ENCODE data around the gene C2orf68.

The C2orf68 gene

GRCh38 chr2:85650456-85650855 is 38.6 kb upstream of the C2orf68 start:
- TF ChIP-seq POLR2AphosphoS5 (IDR thresholded peaks at IDR 0.05; ENCODE audit: low read depth, low read length) (no peak), TAF1 (IDR thresholded peaks at IDR 0.05; ENCODE audit: borderline replicate concordance, insufficient read depth, low read length) (no peak), SIN3A (IDR thresholded peaks at IDR 0.05; ENCODE audit: borderline replicate concordance, insufficient read depth, low read length) (no peak), FOXP2 (optimal IDR thresholded peaks at IDR 0.05; ENCODE audit: borderline replicate concordance, extremely low read depth, extremely low read length, insufficient read depth) (no peak)
- TF ChIP-seq, protein P1, sequence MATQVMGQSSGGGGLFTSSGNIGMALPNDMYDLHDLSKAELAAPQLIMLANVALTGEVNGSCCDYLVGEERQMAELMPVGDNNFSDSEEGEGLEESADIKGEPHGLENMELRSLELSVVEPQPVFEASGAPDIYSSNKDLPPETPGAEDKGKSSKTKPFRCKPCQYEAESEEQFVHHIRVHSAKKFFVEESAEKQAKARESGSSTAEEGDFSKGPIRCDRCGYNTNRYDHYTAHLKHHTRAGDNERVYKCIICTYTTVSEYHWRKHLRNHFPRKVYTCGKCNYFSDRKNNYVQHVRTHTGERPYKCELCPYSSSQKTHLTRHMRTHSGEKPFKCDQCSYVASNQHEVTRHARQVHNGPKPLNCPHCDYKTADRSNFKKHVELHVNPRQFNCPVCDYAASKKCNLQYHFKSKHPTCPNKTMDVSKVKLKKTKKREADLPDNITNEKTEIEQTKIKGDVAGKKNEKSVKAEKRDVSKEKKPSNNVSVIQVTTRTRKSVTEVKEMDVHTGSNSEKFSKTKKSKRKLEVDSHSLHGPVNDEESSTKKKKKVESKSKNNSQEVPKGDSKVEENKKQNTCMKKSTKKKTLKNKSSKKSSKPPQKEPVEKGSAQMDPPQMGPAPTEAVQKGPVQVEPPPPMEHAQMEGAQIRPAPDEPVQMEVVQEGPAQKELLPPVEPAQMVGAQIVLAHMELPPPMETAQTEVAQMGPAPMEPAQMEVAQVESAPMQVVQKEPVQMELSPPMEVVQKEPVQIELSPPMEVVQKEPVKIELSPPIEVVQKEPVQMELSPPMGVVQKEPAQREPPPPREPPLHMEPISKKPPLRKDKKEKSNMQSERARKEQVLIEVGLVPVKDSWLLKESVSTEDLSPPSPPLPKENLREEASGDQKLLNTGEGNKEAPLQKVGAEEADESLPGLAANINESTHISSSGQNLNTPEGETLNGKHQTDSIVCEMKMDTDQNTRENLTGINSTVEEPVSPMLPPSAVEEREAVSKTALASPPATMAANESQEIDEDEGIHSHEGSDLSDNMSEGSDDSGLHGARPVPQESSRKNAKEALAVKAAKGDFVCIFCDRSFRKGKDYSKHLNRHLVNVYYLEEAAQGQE (IDR thresholded peaks at IDR 0.05; ENCODE audit: insufficient read depth in 1 of 2, low read depth in 2 of 2, low read length in 2 of 2) = no peak

DNA sequence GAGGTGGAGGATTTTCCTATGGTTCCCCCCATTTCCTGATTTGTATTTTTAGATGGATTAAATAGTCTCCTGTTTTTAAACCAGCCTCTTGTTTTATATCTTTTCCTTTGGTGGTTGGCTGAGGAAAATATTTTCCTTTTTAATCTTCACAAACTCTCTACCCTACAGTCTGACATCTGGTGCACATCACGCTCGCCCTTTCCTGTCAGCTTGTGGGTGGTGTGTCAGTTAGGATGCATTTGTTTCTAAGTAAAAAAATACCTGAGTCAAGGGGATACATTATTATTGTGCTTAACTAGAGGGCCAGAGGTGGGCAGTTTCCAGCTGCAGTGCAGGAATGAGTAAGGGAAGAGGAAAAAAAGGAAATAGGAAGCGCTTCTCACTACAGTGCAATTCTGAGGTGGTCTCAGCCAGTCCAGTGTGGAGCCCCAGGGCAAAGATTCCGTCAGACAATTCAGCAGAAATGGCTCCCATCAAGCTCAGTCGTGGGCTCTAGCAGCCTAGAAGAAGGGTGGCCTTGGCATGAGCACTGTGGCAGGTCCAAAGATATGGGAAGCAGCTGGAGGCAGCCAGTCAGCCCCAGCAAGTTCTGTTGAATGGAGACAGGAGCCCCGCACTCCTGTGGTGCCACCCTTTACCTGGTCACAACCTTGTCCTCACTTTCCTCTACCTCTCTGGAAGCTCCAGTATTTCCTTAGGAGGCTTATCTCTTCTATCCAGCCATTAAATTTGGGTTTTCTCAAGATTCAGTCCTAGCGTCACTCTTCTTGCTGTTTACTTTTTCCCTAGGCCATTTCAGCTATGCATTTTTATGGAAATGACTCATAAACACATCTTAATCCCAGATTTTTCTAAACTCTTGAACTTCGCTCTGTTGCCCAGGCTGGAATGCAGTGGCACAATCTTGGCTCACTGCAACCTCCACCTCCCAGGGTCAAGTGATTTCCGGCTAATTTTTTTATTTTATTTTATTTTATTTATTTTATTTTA is 37.6 kb upstream of the C2orf68 start:
- TF ChIP-seq FOXP2 (optimal IDR thresholded peaks at IDR 0.05; ENCODE audit: borderline replicate concordance, extremely low read depth, extremely low read length, insufficient read depth) (no peak), TAF1 (IDR thresholded peaks at IDR 0.05; ENCODE audit: borderline replicate concordance, insufficient read depth, low read length) (no peak), POLR2AphosphoS5 (IDR thresholded peaks at IDR 0.05; ENCODE audit: low read depth, low read length) (no peak), SIN3A (IDR thresholded peaks at IDR 0.05; ENCODE audit: borderline replicate concordance, insufficient read depth, low read length) (no peak)
- TF ChIP-seq, protein P1 (IDR thresholded peaks at IDR 0.05; ENCODE audit: insufficient read depth in 1 of 2, low read depth in 2 of 2, low read length in 2 of 2) = no peak

DNA sequence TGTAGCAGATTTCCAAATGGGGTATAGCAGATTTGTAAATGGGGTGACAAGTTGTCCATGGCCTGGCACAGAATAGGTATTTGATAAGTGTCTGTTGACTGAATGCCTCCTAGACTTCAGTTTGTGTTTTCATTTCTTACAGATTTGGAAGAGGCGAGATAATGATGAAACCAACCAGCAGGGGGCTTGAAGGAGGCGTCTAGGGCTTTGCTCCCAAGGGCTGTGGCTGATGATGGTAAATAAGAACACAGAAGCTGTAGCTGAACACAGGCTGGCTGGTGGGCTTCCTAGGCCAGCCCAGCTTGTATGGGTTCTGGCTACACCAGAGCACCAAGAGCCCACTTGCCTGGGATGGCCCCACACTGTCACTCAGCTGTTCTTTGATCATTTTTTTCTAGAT is 36.8 kb upstream of the C2orf68 start:
- TF ChIP-seq TAF1 (IDR thresholded peaks at IDR 0.05; ENCODE audit: borderline replicate concordance, insufficient read depth, low read length) = no peak
- no peak for TF ChIP-seq POLR2AphosphoS5 (IDR thresholded peaks at IDR 0.05; ENCODE audit: low read depth, low read length)

- TF ChIP-seq POLR2AphosphoS5 (IDR thresholded peaks at IDR 0.05; ENCODE audit: low read depth, low read length) = no peak
- no peak for TF ChIP-seq SIN3A (IDR thresholded peaks at IDR 0.05; ENCODE audit: borderline replicate concordance, insufficient read depth, low read length)
- TF ChIP-seq, protein P1 (IDR thresholded peaks at IDR 0.05; ENCODE audit: insufficient read depth in 1 of 2, low read depth in 2 of 2, low read length in 2 of 2) = no peak
- TF ChIP-seq TAF1 (IDR thresholded peaks at IDR 0.05; ENCODE audit: borderline replicate concordance, insufficient read depth, low read length) = no peak
- TF ChIP-seq FOXP2 (optimal IDR thresholded peaks at IDR 0.05; ENCODE audit: borderline replicate concordance, extremely low read depth, extremely low read length, insufficient read depth) = no peak
These were observed 36.1 kb upstream of the C2orf68 start for GRCh38 chr2:85647823-85648526.

- TF ChIP-seq SIN3A (IDR thresholded peaks at IDR 0.05; ENCODE audit: borderline replicate concordance, insufficient read depth, low read length) (no peak), FOXP2 (optimal IDR thresholded peaks at IDR 0.05; ENCODE audit: borderline replicate concordance, extremely low read depth, extremely low read length, insufficient read depth) (no peak), TAF1 (IDR thresholded peaks at IDR 0.05; ENCODE audit: borderline replicate concordance, insufficient read depth, low read length) (no peak), POLR2AphosphoS5 (IDR thresholded peaks at IDR 0.05; ENCODE audit: low read depth, low read length) (no peak)
- TF ChIP-seq, protein P1 (IDR thresholded peaks at IDR 0.05; ENCODE audit: insufficient read depth in 1 of 2, low read depth in 2 of 2, low read length in 2 of 2) = no peak
These were observed 34.3 kb upstream of the C2orf68 start for GRCh38 chr2:85646166-85646565.

Measured in PFSK-1 (cell line).